ENCODE measurements around the gene CAMK2B.
"Not testable (repeated sequence)": the region's sequence is repeated elsewhere in the genome, so short reads cannot be mapped to it uniquely, and the experiment has no call there.

The CAMK2B gene

GRCh38 chr7:44201813-44202212 is 123.6 kb downstream of the CAMK2B start:
- Histone ChIP-seq H3K36me3 (peaks cover 29 to 38% (median 35%) of the 10 kb centered on the region in 11 experiments), H3K9me3 (replicated peaks in 1 of 11) (no peaks in the 10 kb centered on the region), H4K20me1 (peaks cover 20 to 54% (median 44%) of the 10 kb centered on the region in 11 experiments; a peak in 19 of 22 replicates), H3K27ac (peak overlapping the region in 7 of 11 experiments; percentile 71 to 82 (median 81); a peak in 6 of 22 replicates), H3K4me3 (peak overlapping the region; percentile 72 to 92 (median 84)), H3K9ac (peak overlapping the region; percentile 82 to 94 (median 88)), H3K27me3 (no peaks in the 10 kb centered on the region), H3K4me2 (peak overlapping the region; percentile 82 to 98 (median 91)), H3K4me1 (peaks cover 14 to 25% (median 15%) of the 10 kb centered on the region in 10 experiments)
- TF ChIP-seq Cebpa-rat (IDR thresholded peaks at IDR 0.05), result no peak

GRCh38 chr7:44200699-44201461 is 124.5 kb downstream of the CAMK2B start, which contains the start of gene YKT6:
TSS of gene YKT6 (plus strand) at chr7:44200978. CDS start at chr7:44201136, 158 bp downstream.
- peaks cover 13 to 45% (median 36%) of the 10 kb centered on the region in 11 experiments; a peak in 19 of 22 replicates for H4K20me1 ChIP-seq
- peak within 1 kb of the TSS; percentile 65 to 84 (median 81); a peak in 21 of 22 replicates for H3K27ac ChIP-seq
- H3K4me2 ChIP-seq, result peak within 1 kb of the TSS; percentile 82 to 98 (median 91)
- no peak for TF ChIP-seq Cebpa-rat (IDR thresholded peaks at IDR 0.05)
- H3K9ac ChIP-seq, result peak within 1 kb of the TSS; percentile 82 to 94 (median 88)
- peaks cover 20 to 28% (median 25%) of the 10 kb centered on the region in 11 experiments for H3K36me3 ChIP-seq
- H3K27me3 ChIP-seq, result no peaks in the 10 kb centered on the region
- H3K4me3 ChIP-seq, result peak within 1 kb of the TSS; percentile 72 to 92 (median 84)
- H3K9me3 ChIP-seq (replicated peaks in 1 of 11), result no peaks in the 10 kb centered on the region
- H3K4me1 ChIP-seq, result peaks cover 15 to 34% (median 22%) of the 10 kb centered on the region in 10 experiments

GRCh38 chr7:44200163-44200562 is 125.2 kb downstream of the CAMK2B start:
- not testable (repeated sequence) for H3K27me3 ChIP-seq; H3K27ac ChIP-seq; H3K9ac ChIP-seq; H3K4me2 ChIP-seq; H3K4me3 ChIP-seq; H3K9me3 ChIP-seq (replicated peaks in 1 of 11)
- peaks cover 15 to 36% (median 23%) of the 10 kb centered on the region in 10 experiments for H3K4me1 ChIP-seq
- peaks cover 12 to 38% (median 33%) of the 10 kb centered on the region in 11 experiments; a peak in 19 of 22 replicates for H4K20me1 ChIP-seq
- peaks cover 13 to 21% (median 18%) of the 10 kb centered on the region in 11 experiments for H3K36me3 ChIP-seq

- Histone ChIP-seq H3K27me3 (no peaks in the 10 kb centered on the region), H3K4me1 (peaks cover 8 to 25% (median 18%) of the 10 kb centered on the region in 10 experiments), H3K9ac (no peak overlapping the region), H3K9me3 (replicated peaks in 1 of 11) (peaks cover 0 to 6% (median 0%) of the 10 kb centered on the region in 11 experiments; a peak in 1 of 22 replicates), H3K27ac (no peak overlapping the region), H3K4me2 (no peak overlapping the region), H3K4me3 (no peak overlapping the region), H4K20me1 (peaks cover 0 to 11% (median 7%) of the 10 kb centered on the region in 11 experiments; a peak in 14 of 22 replicates), H3K36me3 (no peaks in the 10 kb centered on the region; a peak in 1 of 22 replicates)
- TF ChIP-seq Cebpa-rat (IDR thresholded peaks at IDR 0.05), result no peak
These were observed 127.9 kb downstream of the CAMK2B start for GRCh38 chr7:44197474-44197873.

- peaks cover 0 to 14% (median 9%) of the 10 kb centered on the region in 10 experiments; a peak in 13 of 20 replicates for H3K4me1 ChIP-seq
- H3K27me3 ChIP-seq, result no peaks in the 10 kb centered on the region
- TF ChIP-seq Cebpa-rat (IDR thresholded peaks at IDR 0.05), result no peak
- H3K4me2 ChIP-seq, result peak overlapping the region in 4 of 11 experiments; percentile 13 to 43 (median 23); a peak in 5 of 22 replicates
- no peak overlapping the region for H3K27ac ChIP-seq
- peaks cover 0 to 1% (median 0%) of the 10 kb centered on the region in 11 experiments; a peak in 3 of 22 replicates for H4K20me1 ChIP-seq
- H3K4me3 ChIP-seq, result no peak overlapping the region
- no peaks in the 10 kb centered on the region for H3K36me3 ChIP-seq
- peaks cover 0 to 6% (median 0%) of the 10 kb centered on the region in 11 experiments; a peak in 1 of 22 replicates for H3K9me3 ChIP-seq (replicated peaks in 1 of 11)
- H3K9ac ChIP-seq, result no peak overlapping the region; a peak in 1 of 22 replicates
These were observed 128.9 kb downstream of the CAMK2B start for GRCh38 chr7:44196450-44196872.

- Histone ChIP-seq H3K9me3 (replicated peaks in 1 of 11) (peaks cover 0 to 6% (median 0%) of the 10 kb centered on the region in 11 experiments; a peak in 1 of 22 replicates), H3K27ac (no peak overlapping the region), H3K4me1 (peaks cover 0 to 14% (median 9%) of the 10 kb centered on the region in 10 experiments; a peak in 11 of 20 replicates), H4K20me1 (no peaks in the 10 kb centered on the region), H3K36me3 (no peaks in the 10 kb centered on the region), H3K4me2 (peak overlapping the region in 6 of 11 experiments; percentile 10 to 43 (median 23); a peak in 6 of 22 replicates), H3K27me3 (no peaks in the 10 kb centered on the region), H3K4me3 (no peak overlapping the region), H3K9ac (no peak overlapping the region)
- TF ChIP-seq Cebpa-rat (IDR thresholded peaks at IDR 0.05), result no peak
These were observed 129.5 kb downstream of the CAMK2B start for GRCh38 chr7:44195889-44196288.

- no peaks in the 10 kb centered on the region for H3K36me3 ChIP-seq
- no peak overlapping the region for H3K4me2 ChIP-seq
- peaks cover 0 to 14% (median 9%) of the 10 kb centered on the region in 10 experiments; a peak in 11 of 20 replicates for H3K4me1 ChIP-seq
- H3K27me3 ChIP-seq, result no peaks in the 10 kb centered on the region
- no peak overlapping the region for H3K27ac ChIP-seq
- H3K4me3 ChIP-seq, result no peak overlapping the region
- peaks cover 0 to 6% (median 0%) of the 10 kb centered on the region in 11 experiments; a peak in 1 of 22 replicates for H3K9me3 ChIP-seq (replicated peaks in 1 of 11)
- no peak overlapping the region for H3K9ac ChIP-seq
- no peak for TF ChIP-seq Cebpa-rat (IDR thresholded peaks at IDR 0.05)
- no peaks in the 10 kb centered on the region for H4K20me1 ChIP-seq
These were observed 130.7 kb downstream of the CAMK2B start for GRCh38 chr7:44194562-44195145.

GRCh38 chr7:44194069-44194468 is 131.3 kb downstream of the CAMK2B start:
- H3K36me3 ChIP-seq, result no peaks in the 10 kb centered on the region
- H3K27me3 ChIP-seq, result no peaks in the 10 kb centered on the region
- H3K4me2 ChIP-seq, result no peak overlapping the region
- no peak overlapping the region for H3K4me3 ChIP-seq
- no peaks in the 10 kb centered on the region for H4K20me1 ChIP-seq
- H3K9ac ChIP-seq, result no peak overlapping the region
- no peak for TF ChIP-seq Cebpa-rat (IDR thresholded peaks at IDR 0.05)
- H3K9me3 ChIP-seq (replicated peaks in 1 of 11), result peaks cover 0 to 6% (median 0%) of the 10 kb centered on the region in 11 experiments; a peak in 1 of 22 replicates
- H3K27ac ChIP-seq, result no peak overlapping the region
- H3K4me1 ChIP-seq, result peaks cover 0 to 14% (median 9%) of the 10 kb centered on the region in 10 experiments; a peak in 11 of 20 replicates
